GDM1 (cell line): Measurements from ENCODE around the gene HTR2B.
"Not testable (repeated sequence)": the region's sequence is repeated elsewhere in the genome, so short reads cannot be mapped to it uniquely, and the experiment has no call there.

Experiments
- DNase-seq: peaks from one replicate; lab custom pipeline; 2025; lab: John Stamatoyannopoulos, UW

HTR2B gene

GRCh38 chr2:231124838-231125568, at the start of gene HTR2B:
Gene HTR2B (minus strand): TSS chr2:231125042. CDS start chr2:231123764, 1,278 bp downstream.
- DNase-seq, result no peak

DNA sequence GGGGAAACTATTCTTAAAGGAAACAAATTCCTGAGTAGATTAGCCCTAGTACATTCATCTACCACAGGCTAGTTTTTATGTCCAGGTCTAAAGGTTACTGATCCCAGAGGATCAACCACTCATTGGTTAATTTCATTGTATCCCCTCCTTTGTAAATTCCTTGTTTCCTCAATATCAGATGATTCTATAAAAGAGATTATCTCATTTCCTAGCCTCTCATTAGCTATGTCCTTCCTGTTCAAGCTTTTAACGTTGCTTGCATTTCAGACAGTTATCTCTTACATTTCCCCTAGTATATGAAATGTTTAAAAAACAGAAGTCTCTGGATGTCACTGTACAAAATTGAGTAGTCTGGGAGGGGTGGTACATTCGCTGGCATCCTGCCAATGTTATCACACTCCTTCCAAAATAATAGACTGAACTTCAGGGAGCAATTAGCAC, 49.4 kb upstream of the HTR2B start:
- no peak for DNase-seq

- DNase-seq, result no peak
Measured at GRCh38 chr2:231172025-231172424, 47.2 kb upstream of the HTR2B start.

DNA sequence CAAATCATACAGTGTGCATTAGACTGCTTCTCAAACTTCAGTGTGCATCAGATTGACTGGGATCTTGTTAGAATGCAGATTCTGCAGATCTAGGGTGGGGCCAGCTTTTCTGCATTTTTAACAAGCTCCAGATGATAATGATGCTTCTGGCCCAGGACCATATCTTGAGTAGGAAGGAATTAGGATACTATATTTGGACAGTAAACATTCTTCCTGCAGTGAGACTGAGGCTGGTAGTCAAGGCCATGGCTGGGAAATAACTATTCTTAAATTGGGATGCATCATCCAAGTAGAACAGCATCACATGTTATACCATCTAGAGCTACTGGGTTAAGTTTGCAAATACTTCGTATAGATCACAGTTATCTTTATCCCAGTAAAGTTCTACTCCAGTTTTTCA, 45.2 kb upstream of the HTR2B start:
- no peak for DNase-seq

DNA sequence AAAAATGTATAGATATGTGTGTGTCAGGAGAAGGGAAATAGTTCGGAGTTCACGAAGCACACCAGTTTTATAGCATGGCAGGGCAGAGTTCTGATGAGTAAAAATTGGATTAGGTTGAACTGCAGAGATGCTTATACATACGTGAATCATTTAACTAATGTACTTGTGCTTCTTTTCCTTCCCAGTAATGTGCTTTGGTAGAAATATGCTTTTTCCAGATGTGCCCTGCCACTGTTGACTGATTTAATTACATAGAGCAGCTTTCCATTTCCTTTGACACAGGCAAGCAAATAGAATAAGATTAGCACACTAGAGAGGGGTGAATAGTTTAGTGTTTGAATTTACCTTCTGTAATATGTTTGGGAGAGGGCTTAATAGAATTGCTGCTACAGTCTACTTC, 44.6 kb upstream of the HTR2B start:
- no peak for DNase-seq

DNA sequence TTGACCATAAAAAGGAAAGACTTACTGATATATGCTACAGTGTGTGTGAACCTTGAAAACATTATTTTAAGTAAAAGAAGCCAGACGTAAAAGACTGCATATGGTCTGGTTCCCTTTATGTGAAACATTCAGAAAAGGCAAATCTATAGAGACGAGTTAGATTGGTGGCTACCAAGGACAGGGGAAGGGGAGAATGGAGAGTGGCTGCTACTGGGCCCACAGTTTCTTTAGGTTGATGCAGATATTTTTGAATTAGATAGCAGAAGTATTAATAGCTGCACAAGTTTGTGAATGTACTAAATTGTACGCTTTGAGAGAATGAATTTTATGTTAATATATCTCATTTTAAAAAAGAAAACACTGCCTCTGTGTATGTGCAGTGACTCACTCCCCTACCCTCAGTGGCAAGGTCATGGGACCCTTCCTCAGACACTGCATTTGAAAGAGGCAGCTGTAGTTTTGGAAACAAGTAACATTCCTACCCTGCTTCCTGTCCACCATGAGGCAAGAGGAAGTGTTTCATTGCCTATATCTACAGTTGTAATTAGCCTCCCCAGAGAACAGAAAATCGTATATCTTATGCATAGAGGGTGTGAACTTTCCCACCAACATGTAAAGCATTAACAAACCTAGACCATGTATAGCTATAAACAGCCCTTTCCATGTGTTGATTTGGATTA, 43.8 kb upstream of the HTR2B start:
- no peak for DNase-seq

- DNase-seq, result no peak
Measured at GRCh38 chr2:231167745-231168459, 43.1 kb upstream of the HTR2B start.

DNA sequence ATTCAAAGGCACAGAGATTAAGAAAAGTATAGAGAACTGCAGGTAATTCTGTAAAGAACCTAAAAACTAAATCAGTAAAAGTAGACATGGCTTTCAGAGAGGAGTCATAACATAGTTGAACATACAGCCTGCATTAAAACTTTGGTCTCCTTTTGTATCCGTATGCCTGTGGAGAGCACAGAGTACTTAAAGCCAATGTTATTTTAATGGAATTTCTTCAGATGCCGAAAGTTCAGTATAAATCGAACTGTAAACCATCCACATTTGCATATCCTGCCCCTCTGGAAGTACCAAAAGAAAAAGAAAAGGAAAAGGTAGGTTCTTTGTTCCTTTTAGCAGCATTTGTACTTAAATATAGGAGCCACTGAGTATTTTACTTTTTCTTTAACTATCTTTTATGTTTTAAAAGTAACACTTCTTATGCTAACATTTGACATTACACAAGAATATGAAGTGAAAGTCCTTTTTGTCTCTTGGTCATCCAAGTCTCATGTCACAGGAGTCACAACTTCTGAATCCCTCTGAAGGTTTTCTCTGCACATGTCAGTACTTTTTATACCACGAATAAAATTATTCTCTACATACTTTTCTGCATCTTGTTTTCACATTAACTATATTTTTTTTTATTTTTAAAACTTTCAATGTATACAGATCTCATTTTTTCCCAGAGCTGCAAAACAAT, 38.7 kb upstream of the HTR2B start:
- no peak for DNase-seq

DNA sequence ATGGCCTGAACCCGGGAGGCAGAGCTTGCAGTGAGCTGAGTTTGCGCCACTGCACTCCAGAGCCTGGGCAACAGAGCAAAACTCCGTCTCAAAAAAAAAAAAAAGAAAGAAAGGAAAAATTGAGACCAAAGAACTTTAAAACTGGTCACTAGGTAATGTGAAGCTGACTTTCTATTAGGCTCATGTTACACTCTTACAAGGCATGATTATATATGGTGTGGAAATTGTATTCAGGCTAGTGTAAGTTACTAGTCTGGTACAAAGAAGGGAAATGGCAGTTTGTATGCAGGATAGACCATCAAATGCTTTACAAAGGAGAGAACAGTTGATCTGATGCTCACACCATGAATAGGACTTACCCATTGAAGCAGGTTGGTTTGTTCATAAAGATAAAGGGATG, 38.2 kb upstream of the HTR2B start:
- DNase-seq, result no peak

- no peak for DNase-seq
Measured at GRCh38 chr2:231161877-231162329, 37.1 kb upstream of the HTR2B start.

GRCh38 chr2:231161252-231161839, 36.5 kb upstream of the HTR2B start:
- no peak for DNase-seq

GRCh38 chr2:231160701-231161100, 35.9 kb upstream of the HTR2B start:
- no peak for DNase-seq

- DNase-seq, result no peak
Measured at GRCh38 chr2:231159306-231159705, 34.5 kb upstream of the HTR2B start.

GRCh38 chr2:231152800-231153557, 28.1 kb upstream of the HTR2B start:
- no peak for DNase-seq

DNA sequence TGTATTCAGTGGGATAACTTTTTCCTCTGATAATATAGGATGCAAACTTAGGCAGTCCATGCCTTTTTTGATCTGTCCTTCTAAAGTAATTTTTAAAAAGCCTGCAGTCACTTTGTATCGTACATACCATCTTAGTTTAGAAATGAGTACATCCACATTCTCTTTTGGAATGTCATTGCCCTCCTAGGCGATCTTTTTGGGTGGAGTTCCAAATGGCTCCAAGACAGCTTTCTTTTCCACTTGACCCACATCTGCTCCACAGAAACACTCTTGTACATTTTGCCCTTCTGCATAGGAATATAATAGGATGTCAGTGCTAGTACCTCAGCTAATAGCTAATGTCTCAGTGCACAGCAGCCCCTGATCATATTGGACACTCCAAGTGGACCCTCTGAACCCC, 21.8 kb upstream of the HTR2B start:
- DNase-seq, result no peak

DNA sequence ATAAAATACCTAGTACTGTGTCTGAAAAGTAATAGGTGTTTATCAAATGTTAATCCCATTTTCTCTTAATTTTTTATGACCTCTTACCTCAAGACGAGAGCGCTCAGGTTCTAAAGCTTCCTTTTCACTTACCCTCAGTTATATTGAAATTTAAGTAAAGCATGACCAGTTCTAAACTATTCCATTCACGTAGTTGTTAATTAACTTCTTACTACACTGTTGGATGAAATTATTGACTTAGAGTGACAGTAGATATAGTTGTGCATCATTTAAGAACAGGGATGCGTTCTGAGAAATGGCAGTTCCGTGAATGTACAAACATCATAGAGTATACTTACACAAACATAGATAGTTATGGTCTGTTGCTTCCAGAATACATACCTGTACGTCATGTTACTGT, 20.1 kb upstream of the HTR2B start:
- no peak for DNase-seq

- DNase-seq, result not testable (repeated sequence)
Measured at GRCh38 chr2:231140808-231141207, 16.0 kb upstream of the HTR2B start.

DNA sequence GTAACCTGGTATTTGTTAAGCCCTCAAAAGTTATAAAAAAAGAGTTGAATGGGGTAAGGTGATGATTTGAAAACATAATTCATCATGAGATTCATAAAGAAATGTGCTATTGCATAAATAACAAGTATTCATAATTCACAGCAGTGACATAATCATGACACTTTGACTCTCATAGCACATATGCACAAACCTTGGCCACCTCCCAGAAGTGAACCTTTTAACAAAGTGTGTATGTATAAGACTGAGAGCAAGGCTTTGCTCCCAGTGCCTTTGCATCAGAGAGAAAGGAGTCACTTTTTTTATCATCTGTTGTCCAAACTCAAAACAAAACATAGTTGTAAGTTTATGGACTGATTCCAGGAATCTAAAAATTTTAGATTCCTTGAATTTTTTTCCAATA, 15.0 kb upstream of the HTR2B start:
- DNase-seq, result no peak

GRCh38 chr2:231138699-231139098, 13.9 kb upstream of the HTR2B start:
- DNase-seq, result no peak

DNA sequence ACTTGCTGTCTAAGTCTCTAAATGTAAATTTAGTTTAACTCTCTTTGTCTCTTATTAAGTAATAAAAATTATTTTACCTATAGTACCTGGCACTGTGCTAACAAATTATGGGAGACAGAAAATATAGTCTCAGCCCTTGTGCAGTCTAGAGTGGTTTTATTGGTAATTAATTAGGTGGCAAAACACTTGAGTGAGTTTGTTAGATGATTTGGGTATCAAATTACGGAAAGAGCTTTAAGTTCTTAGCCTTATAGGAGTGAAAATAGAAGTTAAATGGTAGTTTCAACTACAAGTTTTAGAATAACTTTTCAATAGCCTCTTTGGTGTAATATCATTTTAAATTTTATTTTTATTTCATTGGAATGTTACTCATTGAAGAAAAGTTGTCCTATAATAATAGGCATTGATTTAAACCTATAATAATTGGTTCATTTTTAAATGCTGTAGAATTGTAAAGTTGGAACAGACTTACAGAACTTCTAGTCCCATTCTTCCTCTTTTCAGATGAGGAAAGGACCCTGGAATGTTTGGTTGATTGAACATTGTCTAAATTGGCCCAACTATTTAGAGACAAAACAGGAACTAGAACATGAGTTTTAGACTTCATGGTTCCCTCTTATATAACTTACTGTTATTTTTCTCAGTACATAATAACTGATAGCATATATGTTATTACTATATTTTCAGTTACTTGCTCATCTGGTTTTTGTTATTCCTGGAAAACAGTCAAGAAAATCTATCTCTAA, 10.2 kb upstream of the HTR2B start:
- no peak for DNase-seq
